H9 (cell line): ENCODE measurements around the gene CEP68. TPM values are rescaled to one million over a fixed set of nuclear protein-coding genes. Genes with fewer than 3 reads are reported as not detected.

Source experiments
- DNase-seq: peaks from one replicate; pipeline ENCODE4 v3.0.0-alpha.2; 2017
- H2AFZ ChIP-seq: one replicate; pipeline ENCODE4 v1.6.1; 2013; ENCODE audit warnings: mild to moderate bottlenecking, low read length, control low read depth, moderate library complexity
- H2AK5ac ChIP-seq: 2 replicates; pipeline ENCODE4 v1.6.1; 2013; ENCODE audit warnings: low read length, control low read depth, mixed read lengths; ENCODE audit not compliant: insufficient read length
- H2BK120ac ChIP-seq: one replicate; pipeline ENCODE4 v1.6.1; 2013; ENCODE audit warnings: low read depth, mild to moderate bottlenecking, low read length, control low read depth, inconsistent platforms; ENCODE audit not compliant: poor library complexity, severe bottlenecking
- H2BK12ac ChIP-seq: 2 replicates; pipeline ENCODE4 v1.6.1; 2013; ENCODE audit warnings: low read length, control low read depth, mixed read lengths, low read depth; ENCODE audit not compliant: insufficient read length
- H2BK15ac ChIP-seq: 2 replicates; pipeline ENCODE4 v1.6.1; 2013; ENCODE audit warnings: low read depth, low read length, control low read depth
- H2BK20ac ChIP-seq: one replicate; pipeline ENCODE4 v1.6.1; 2013; ENCODE audit warnings: low read depth, mild to moderate bottlenecking, low read length, control low read depth, inconsistent platforms; ENCODE audit not compliant: poor library complexity, severe bottlenecking
- H2BK5ac ChIP-seq: 2 replicates; pipeline ENCODE4 v1.6.1; 2013; ENCODE audit warnings: low read length, control low read depth, mixed read lengths; ENCODE audit not compliant: insufficient read length
- H3K14ac ChIP-seq: 2 replicates; pipeline ENCODE4 v1.6.1; 2013; ENCODE audit warnings: low read length, control low read depth; ENCODE audit not compliant: insufficient read depth
- H3K18ac ChIP-seq: 2 replicates; pipeline ENCODE4 v1.6.1; 2013; ENCODE audit warnings: low read depth, mild to moderate bottlenecking, mixed read lengths, low read length, control low read depth; ENCODE audit not compliant: insufficient read length
- H3K23ac ChIP-seq: 2 replicates; pipeline ENCODE4 v1.6.1; 2013; ENCODE audit warnings: low read length, control low read depth, mixed read lengths, low read depth; ENCODE audit not compliant: insufficient read length
- H3K23me2 ChIP-seq: 2 replicates; pipeline ENCODE4 v1.6.1; 2013; ENCODE audit warnings: low read depth, mild to moderate bottlenecking, mixed read lengths, low read length, control low read depth; ENCODE audit not compliant: insufficient read length, poor library complexity, severe bottlenecking
- H3K27ac ChIP-seq: 2 replicates; pipeline ENCODE4 v1.5.1; 2013; ENCODE audit warnings: low read length, control low read depth, mixed read lengths, low read depth; ENCODE audit not compliant: insufficient read length
- H3K27me3 ChIP-seq: 2 replicates; pipeline ENCODE4 v1.6.1; 2013; ENCODE audit warnings: low read length, control low read depth, inconsistent platforms; ENCODE audit not compliant: insufficient read depth
- H3K4ac ChIP-seq: 2 replicates; pipeline ENCODE4 v1.6.1; 2013; ENCODE audit warnings: low read depth, mild to moderate bottlenecking, control low read depth, inconsistent platforms, low read length, moderate library complexity
- H3K4me1 ChIP-seq: 2 replicates; pipeline ENCODE4 v1.6.1; 2013; ENCODE audit warnings: low read length, control low read depth, inconsistent platforms; ENCODE audit not compliant: insufficient read depth
- H3K4me2 ChIP-seq: 2 replicates; pipeline ENCODE4 v1.6.1; 2013; ENCODE audit warnings: low read length, control low read depth, mixed read lengths; ENCODE audit not compliant: insufficient read length, insufficient read depth
- H3K56ac ChIP-seq: 2 replicates; pipeline ENCODE4 v1.6.1; 2013; ENCODE audit warnings: low read depth, mild to moderate bottlenecking, mixed read lengths, low read length, control low read depth; ENCODE audit not compliant: insufficient read length
- H3K79me1 ChIP-seq: 2 replicates; pipeline ENCODE4 v1.6.1; 2013; ENCODE audit warnings: low read depth, mild to moderate bottlenecking, moderate library complexity, low read length, control low read depth, inconsistent platforms; ENCODE audit not compliant: insufficient read depth, poor library complexity, severe bottlenecking
- H3K79me2 ChIP-seq: 2 replicates; pipeline ENCODE4 v1.6.1; 2013; ENCODE audit warnings: low read length, control low read depth, inconsistent platforms; ENCODE audit not compliant: insufficient read depth
- H3K9ac ChIP-seq: 2 replicates; pipeline ENCODE4 v1.6.1; 2013; ENCODE audit warnings: low read length, control low read depth, mixed read lengths; ENCODE audit not compliant: insufficient read length; ENCODE audit errors: extremely low read depth
- H3K9me3 ChIP-seq: one replicate; pipeline ENCODE4 v1.6.1; 2013; ENCODE audit warnings: low read depth, low read length, inconsistent platforms; ENCODE audit not compliant: control insufficient read depth
- H3T11ph ChIP-seq: one replicate; pipeline ENCODE4 v1.6.1; 2013; ENCODE audit warnings: mild to moderate bottlenecking, low read length, control low read depth, inconsistent platforms
- H4K20me1 ChIP-seq: one replicate; pipeline ENCODE4 v1.6.1; 2013; ENCODE audit not compliant: control insufficient read depth, insufficient read length, insufficient read depth
- H4K5ac ChIP-seq: 2 replicates; pipeline ENCODE4 v1.6.1; 2013; ENCODE audit warnings: low read depth, mild to moderate bottlenecking, mixed read lengths, low read length, control low read depth; ENCODE audit not compliant: insufficient read length
- H4K8ac ChIP-seq: replicated peaks from 2 replicates; pipeline ENCODE4 v1.6.1; 2013; ENCODE audit warnings: low read length, control low read depth, mixed read lengths, low read depth; ENCODE audit not compliant: insufficient read length
- H4K91ac ChIP-seq: 2 replicates; pipeline ENCODE4 v1.6.1; 2013; ENCODE audit warnings: low read depth, mild to moderate bottlenecking, moderate library complexity, mixed read lengths, low read length, control low read depth; ENCODE audit not compliant: insufficient read length
- H3K27ac Mint-ChIP-seq, 3 experiments: 2 replicates in 2 of 3; 3 replicates in 1 of 3; pipeline ENCODE4 v1.8.0; 2020 to 2021; ENCODE audit warnings: mixed read lengths in 3 of 3, mild to moderate bottlenecking in 1 of 3, moderate library complexity in 1 of 3
- H3K27me3 Mint-ChIP-seq: 2 replicates; pipeline ENCODE4 v1.8.0; 2021; ENCODE audit warnings: low read depth, mild to moderate bottlenecking, moderate library complexity, mixed read lengths
- H3K36me3 Mint-ChIP-seq, 3 experiments: 2 replicates in 2 of 3; 3 replicates in 1 of 3; pipeline ENCODE4 v1.8.0; 2020 to 2021; ENCODE audit warnings: low read depth in 3 of 3, mixed read lengths in 3 of 3; ENCODE audit not compliant: insufficient read depth in 1 of 3
- H3K4me1 Mint-ChIP-seq, 2 experiments: 2 replicates each; pipeline ENCODE4 v1.8.0; 2020; ENCODE audit warnings: mixed read lengths in 2 of 2
- H3K4me3 Mint-ChIP-seq, 2 experiments: 2 replicates in 1 of 2; 3 replicates in 1 of 2; pipeline ENCODE4 v1.8.0; 2020 to 2021; ENCODE audit warnings: mild to moderate bottlenecking in 2 of 2, mixed read lengths in 2 of 2, moderate library complexity in 1 of 2
- H3K9me3 Mint-ChIP-seq, 2 experiments: 2 replicates in 1 of 2; 3 replicates in 1 of 2; pipeline ENCODE4 v1.8.0; 2020; ENCODE audit warnings: mild to moderate bottlenecking in 2 of 2, mixed read lengths in 2 of 2, moderate library complexity in 1 of 2
- WGBS: extraction: QIAGEN DNeasy Blood & Tissue Kit; methylation state at CpG from one replicate; pipeline ENCODE4 v1.1.7; 2013; ENCODE audit warnings: missing lambda C conversion rate, low lambda C conversion rate, mixed read lengths; ENCODE audit not compliant: insufficient read length; ENCODE audit errors: extremely low coverage; 5-methylcytosine and 5-hydroxymethylcytosine counted together
- total RNA-seq: library from RNA; stranded (reverse); gene quantifications from 2 replicates; pipeline ENCODE4 v1.2.1, GENCODE V29; 2021
- TF ChIP-seq, protein P1 (sequence below): fragments of 200-600 bp; sonication (generic); conservative IDR thresholded peaks from 3 replicates; pipeline ENCODE4 v1.8.0; 2021; ENCODE audit warnings: antibody characterized with exemption, mild to moderate bottlenecking

CEP68 gene
- total RNA-seq, 1 experiment from 2014 or later, result 20.2 TPM

DNA sequence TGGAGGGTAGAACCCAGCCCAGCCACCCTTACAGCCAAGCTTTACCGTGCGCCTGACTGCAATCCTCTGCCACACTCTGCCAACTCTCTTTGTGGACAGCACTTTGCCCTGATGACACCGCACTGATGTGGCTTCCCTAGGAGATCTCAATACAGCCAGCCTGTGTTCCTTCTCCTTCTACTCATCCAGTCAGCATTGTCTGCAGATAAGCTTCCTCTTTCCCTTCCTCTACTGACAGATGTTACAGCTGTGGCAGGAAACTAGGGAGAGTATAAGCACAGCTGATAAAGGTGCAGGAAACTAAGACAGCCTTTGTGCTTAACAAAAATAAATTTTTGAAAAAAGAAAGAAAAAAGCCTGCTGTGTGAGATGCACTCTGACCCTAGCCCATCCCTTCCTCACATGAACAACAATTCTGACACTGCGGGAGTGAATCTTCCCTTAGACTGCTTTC, 25.0 kb downstream of the CEP68 start:
- Histone ChIP-seq H3K27me3 (no peaks in the 10 kb centered on the region), H2AK5ac (no peak overlapping the region), H3K23ac (no peak overlapping the region), H4K20me1 (no peaks in the 10 kb centered on the region), H3K18ac (no peak overlapping the region), H3K27ac (no peak overlapping the region), H4K5ac (no peak overlapping the region), H3K23me2 (no peaks in the 10 kb centered on the region), H3K4me1 (peaks cover 6% of the 10 kb centered on the region; the same call in 1 of the 2 replicates), H2BK5ac (no peak overlapping the region), H3K9ac (no peak overlapping the region), H2BK12ac (no peak overlapping the region), H2BK15ac (no peak overlapping the region), H3K4ac (no peak overlapping the region), H3K9me3 (no peaks in the 10 kb centered on the region), H2BK120ac (no peak overlapping the region), H3K79me1 (no peaks in the 10 kb centered on the region), H4K91ac (no peak overlapping the region), H2BK20ac (no peak overlapping the region), H3K56ac (no peak overlapping the region), H3K4me2 (no peak overlapping the region), H3K14ac (no peak overlapping the region), H3K79me2 (no peaks in the 10 kb centered on the region), H4K8ac (no peak overlapping the region), H2AFZ (no peak overlapping the region), H3T11ph (no peak overlapping the region)
- Mint-ChIP-seq H3K36me3 (peaks cover 7 to 70% (median 54%) of the 10 kb centered on the region in 3 experiments; a peak in 6 of 7 replicates), H3K27ac (peak overlapping the region in 2 of 3 experiments; percentile 58 to 85; a peak in 3 of 7 replicates), H3K4me3 (no peak overlapping the region), H3K4me1 (peaks cover 16 to 18% of the 10 kb centered on the region in 2 experiments), H3K9me3 (no peaks in the 10 kb centered on the region), H3K27me3 (no peaks in the 10 kb centered on the region)
- no peak for DNase-seq
- TF ChIP-seq, protein P1, sequence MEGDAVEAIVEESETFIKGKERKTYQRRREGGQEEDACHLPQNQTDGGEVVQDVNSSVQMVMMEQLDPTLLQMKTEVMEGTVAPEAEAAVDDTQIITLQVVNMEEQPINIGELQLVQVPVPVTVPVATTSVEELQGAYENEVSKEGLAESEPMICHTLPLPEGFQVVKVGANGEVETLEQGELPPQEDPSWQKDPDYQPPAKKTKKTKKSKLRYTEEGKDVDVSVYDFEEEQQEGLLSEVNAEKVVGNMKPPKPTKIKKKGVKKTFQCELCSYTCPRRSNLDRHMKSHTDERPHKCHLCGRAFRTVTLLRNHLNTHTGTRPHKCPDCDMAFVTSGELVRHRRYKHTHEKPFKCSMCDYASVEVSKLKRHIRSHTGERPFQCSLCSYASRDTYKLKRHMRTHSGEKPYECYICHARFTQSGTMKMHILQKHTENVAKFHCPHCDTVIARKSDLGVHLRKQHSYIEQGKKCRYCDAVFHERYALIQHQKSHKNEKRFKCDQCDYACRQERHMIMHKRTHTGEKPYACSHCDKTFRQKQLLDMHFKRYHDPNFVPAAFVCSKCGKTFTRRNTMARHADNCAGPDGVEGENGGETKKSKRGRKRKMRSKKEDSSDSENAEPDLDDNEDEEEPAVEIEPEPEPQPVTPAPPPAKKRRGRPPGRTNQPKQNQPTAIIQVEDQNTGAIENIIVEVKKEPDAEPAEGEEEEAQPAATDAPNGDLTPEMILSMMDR, result no peak
- WGBS, result no CpG with 5 or more reads among the region's 4 CpGs
